Measurements from ENCODE around the gene NEDD4L.

DNA sequence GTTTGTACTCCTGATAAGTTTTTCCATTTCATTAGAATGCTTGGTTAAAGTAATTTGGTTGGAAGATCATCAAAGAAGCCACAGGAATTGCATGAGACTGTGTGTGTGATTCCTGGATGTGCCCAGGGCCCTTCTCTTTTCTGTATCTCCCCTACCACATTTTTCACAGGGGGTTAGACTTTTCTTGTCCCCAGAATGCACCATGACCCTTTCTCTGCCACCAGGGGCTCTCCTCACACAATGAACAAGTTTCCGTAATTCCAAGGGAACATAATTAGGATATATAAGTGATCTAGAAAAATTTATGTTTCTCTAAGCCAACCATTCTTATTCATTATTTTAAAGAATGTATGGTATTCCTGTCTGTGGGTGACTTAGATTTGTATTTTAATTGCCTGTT, 291.8 kb downstream of the NEDD4L start:
- TF ChIP-seq, protein P1, sequence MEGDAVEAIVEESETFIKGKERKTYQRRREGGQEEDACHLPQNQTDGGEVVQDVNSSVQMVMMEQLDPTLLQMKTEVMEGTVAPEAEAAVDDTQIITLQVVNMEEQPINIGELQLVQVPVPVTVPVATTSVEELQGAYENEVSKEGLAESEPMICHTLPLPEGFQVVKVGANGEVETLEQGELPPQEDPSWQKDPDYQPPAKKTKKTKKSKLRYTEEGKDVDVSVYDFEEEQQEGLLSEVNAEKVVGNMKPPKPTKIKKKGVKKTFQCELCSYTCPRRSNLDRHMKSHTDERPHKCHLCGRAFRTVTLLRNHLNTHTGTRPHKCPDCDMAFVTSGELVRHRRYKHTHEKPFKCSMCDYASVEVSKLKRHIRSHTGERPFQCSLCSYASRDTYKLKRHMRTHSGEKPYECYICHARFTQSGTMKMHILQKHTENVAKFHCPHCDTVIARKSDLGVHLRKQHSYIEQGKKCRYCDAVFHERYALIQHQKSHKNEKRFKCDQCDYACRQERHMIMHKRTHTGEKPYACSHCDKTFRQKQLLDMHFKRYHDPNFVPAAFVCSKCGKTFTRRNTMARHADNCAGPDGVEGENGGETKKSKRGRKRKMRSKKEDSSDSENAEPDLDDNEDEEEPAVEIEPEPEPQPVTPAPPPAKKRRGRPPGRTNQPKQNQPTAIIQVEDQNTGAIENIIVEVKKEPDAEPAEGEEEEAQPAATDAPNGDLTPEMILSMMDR (IDR thresholded peaks at IDR 0.05), result no peak
- TF ChIP-seq POLR2A (IDR thresholded peaks at IDR 0.05) (no peak), POLR2AphosphoS5 (IDR thresholded peaks at IDR 0.05) (no peak)

All from sigmoid colon (tissue), 4 donors.